Panc1 (cell line): ENCODE measurements around the gene RAI14.

Source experiments
- CTCF ChIP-seq: fragments of 450-650 bp; IDR thresholded peaks from 2 replicates; pipeline ENCODE4 v1.5.1; 2017; ENCODE audit warnings: mild to moderate bottlenecking
- POLR2AphosphoS5 ChIP-seq: IDR thresholded peaks from 2 replicates; pipeline ENCODE4 v1.6.1; 2012; ENCODE audit warnings: mild to moderate bottlenecking, low read depth, low read length, moderate library complexity
- SIN3A ChIP-seq: IDR thresholded peaks from 2 replicates; pipeline ENCODE4 v1.6.1; 2012; ENCODE audit warnings: low read depth, mild to moderate bottlenecking, low read length, moderate library complexity, borderline replicate concordance; ENCODE audit not compliant: insufficient read depth
- TCF7L2 ChIP-seq: IDR thresholded peaks from 2 replicates; pipeline ENCODE4 v1.6.1; 2011; ENCODE audit warnings: mild to moderate bottlenecking, low read depth, low read length, inconsistent platforms
- TF ChIP-seq, protein P1 (sequence below), 2 experiments: IDR thresholded peaks; 2 replicates each; pipeline ENCODE4 v1.6.1; 2011 to 2012; ENCODE audit warnings: low read depth in 2 of 2, control low read depth in 1 of 2, low read length in 1 of 2, mild to moderate bottlenecking in 1 of 2, moderate library complexity in 1 of 2; ENCODE audit not compliant: insufficient read depth in 1 of 2

DNA sequence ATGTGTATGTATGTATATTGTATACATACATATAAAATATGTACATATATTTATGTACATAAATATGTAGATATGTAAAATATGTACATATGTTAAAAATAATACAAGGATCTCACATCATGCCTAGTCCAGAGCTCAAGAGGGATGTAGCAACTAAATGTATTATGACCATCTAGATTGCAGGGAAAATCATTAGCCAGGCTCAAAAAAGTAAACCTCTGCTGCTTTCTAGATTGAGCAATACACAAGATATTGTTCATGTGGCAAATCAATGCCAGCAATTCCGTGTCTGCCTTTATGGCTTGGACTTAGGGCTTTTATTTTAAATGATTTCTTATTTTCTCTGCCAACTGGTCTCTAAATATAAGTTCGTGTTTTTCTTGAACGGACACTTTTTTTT, 65.2 kb downstream of the RAI14 start:
- no peak for TF ChIP-seq POLR2AphosphoS5
- TF ChIP-seq SIN3A, result no peak
- TF ChIP-seq CTCF, result no peak
- TF ChIP-seq TCF7L2, result no peak
- TF ChIP-seq, protein P1, sequence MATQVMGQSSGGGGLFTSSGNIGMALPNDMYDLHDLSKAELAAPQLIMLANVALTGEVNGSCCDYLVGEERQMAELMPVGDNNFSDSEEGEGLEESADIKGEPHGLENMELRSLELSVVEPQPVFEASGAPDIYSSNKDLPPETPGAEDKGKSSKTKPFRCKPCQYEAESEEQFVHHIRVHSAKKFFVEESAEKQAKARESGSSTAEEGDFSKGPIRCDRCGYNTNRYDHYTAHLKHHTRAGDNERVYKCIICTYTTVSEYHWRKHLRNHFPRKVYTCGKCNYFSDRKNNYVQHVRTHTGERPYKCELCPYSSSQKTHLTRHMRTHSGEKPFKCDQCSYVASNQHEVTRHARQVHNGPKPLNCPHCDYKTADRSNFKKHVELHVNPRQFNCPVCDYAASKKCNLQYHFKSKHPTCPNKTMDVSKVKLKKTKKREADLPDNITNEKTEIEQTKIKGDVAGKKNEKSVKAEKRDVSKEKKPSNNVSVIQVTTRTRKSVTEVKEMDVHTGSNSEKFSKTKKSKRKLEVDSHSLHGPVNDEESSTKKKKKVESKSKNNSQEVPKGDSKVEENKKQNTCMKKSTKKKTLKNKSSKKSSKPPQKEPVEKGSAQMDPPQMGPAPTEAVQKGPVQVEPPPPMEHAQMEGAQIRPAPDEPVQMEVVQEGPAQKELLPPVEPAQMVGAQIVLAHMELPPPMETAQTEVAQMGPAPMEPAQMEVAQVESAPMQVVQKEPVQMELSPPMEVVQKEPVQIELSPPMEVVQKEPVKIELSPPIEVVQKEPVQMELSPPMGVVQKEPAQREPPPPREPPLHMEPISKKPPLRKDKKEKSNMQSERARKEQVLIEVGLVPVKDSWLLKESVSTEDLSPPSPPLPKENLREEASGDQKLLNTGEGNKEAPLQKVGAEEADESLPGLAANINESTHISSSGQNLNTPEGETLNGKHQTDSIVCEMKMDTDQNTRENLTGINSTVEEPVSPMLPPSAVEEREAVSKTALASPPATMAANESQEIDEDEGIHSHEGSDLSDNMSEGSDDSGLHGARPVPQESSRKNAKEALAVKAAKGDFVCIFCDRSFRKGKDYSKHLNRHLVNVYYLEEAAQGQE (IDR thresholded peaks at IDR 0.05; ENCODE audit: insufficient read depth in 1 of 2, low read depth in 2 of 2, low read length in 1 of 2), result no peak
